Lung (tissue), 12 donors: Measurements from ENCODE around the gene KIAA0930. TPM values are rescaled to one million over a fixed set of nuclear protein-coding genes. Genes with fewer than 3 reads are reported as not detected.

Source experiments
- ATAC-seq: fragments of 200-7000 bp; cut with Tn5 transposase; one replicate; pipeline ENCODE4 v1.9.1; 2020; ENCODE audit warnings: moderate number of reproducible peaks; ENCODE audit not compliant: insufficient read depth, low FRiP score
- DNase-seq, 3 donors: peaks; one replicate each; pipeline ENCODE4 v3.0.0-alpha.2; 2013 to 2017
- H3K27ac ChIP-seq, 2 donors: one replicate each; pipeline ENCODE4 v1.5.1; 2013; ENCODE audit warnings: mild to moderate bottlenecking in 2 of 2, moderate library complexity in 2 of 2, control low read depth in 1 of 2, inconsistent platforms in 1 of 2, low read depth in 1 of 2, low read length in 1 of 2
- H3K27me3 ChIP-seq, 3 donors: one replicate each; pipeline ENCODE4 v1.5.1; 2013; ENCODE audit warnings: low read length in 2 of 3; ENCODE audit not compliant: control insufficient read depth in 3 of 3, insufficient read depth in 3 of 3
- H3K36me3 ChIP-seq, 4 donors: one replicate each; pipeline ENCODE4 v1.5.1; 2013; ENCODE audit warnings: low read length in 4 of 4, mild to moderate bottlenecking in 1 of 4, moderate library complexity in 1 of 4; ENCODE audit not compliant: control insufficient read depth in 4 of 4, insufficient read depth in 4 of 4
- H3K4me1 ChIP-seq, 5 donors: one replicate each; pipeline ENCODE4 v1.5.1; 2013; ENCODE audit warnings: low read length in 5 of 5, mild to moderate bottlenecking in 2 of 5, moderate library complexity in 1 of 5; ENCODE audit not compliant: control insufficient read depth in 5 of 5, insufficient read depth in 5 of 5
- H3K4me3 ChIP-seq: one replicate; pipeline ENCODE4 v1.5.1; 2013; ENCODE audit warnings: mild to moderate bottlenecking, control low read depth, moderate library complexity
- H3K9ac ChIP-seq, 2 donors: one replicate each; pipeline ENCODE4 v1.5.1; 2013; ENCODE audit warnings: low read length in 2 of 2, control low read depth in 1 of 2; ENCODE audit not compliant: insufficient read depth in 1 of 2
- H3K9me3 ChIP-seq, 4 donors: one replicate each; pipeline ENCODE4 v1.5.1; 2013; ENCODE audit warnings: low read length in 3 of 4, mild to moderate bottlenecking in 1 of 4, moderate library complexity in 1 of 4; ENCODE audit not compliant: control insufficient read depth in 4 of 4, insufficient read depth in 3 of 4
- WGBS, 2 donors: extraction: QIAGEN DNeasy Blood & Tissue Kit; methylation state at CpG; one replicate each; pipeline ENCODE4 v1.1.7; 2013; 5-methylcytosine and 5-hydroxymethylcytosine counted together
- polyA plus RNA-seq, 2 donors: library from polyadenylated mRNA; stranded (reverse); fragments of 200-250 nt; gene quantifications; one replicate each; pipeline ENCODE4 v1.2.1, GENCODE V29; 2013
- total RNA-seq, 2 donors: library from RNA; depleted of rRNA in 1 of 2; stranded (reverse); fragments of >200 nt in 1 of 2; gene quantifications; one replicate each; pipeline ENCODE4 v1.2.1, GENCODE V29; 2014 to 2021
- TF ChIP-seq, protein P1 (sequence below): IDR thresholded peaks from 2 replicates; pipeline ENCODE4 v1.5.1; 2012; ENCODE audit warnings: mild to moderate bottlenecking; ENCODE audit errors: control extremely low read depth, extremely low read depth
- donor health status: control.
- donor health status: control.
- donor health status: Bipolar disorder and iron deficiency.
- donor health status: healthy.
- donor health status: DM: yes; HTN: yes; CAD: no.

Gene KIAA0930
- total and polyA plus RNA-seq, 4 donors: 25.9 to 67.3 (median 57.3) TPM

DNA sequence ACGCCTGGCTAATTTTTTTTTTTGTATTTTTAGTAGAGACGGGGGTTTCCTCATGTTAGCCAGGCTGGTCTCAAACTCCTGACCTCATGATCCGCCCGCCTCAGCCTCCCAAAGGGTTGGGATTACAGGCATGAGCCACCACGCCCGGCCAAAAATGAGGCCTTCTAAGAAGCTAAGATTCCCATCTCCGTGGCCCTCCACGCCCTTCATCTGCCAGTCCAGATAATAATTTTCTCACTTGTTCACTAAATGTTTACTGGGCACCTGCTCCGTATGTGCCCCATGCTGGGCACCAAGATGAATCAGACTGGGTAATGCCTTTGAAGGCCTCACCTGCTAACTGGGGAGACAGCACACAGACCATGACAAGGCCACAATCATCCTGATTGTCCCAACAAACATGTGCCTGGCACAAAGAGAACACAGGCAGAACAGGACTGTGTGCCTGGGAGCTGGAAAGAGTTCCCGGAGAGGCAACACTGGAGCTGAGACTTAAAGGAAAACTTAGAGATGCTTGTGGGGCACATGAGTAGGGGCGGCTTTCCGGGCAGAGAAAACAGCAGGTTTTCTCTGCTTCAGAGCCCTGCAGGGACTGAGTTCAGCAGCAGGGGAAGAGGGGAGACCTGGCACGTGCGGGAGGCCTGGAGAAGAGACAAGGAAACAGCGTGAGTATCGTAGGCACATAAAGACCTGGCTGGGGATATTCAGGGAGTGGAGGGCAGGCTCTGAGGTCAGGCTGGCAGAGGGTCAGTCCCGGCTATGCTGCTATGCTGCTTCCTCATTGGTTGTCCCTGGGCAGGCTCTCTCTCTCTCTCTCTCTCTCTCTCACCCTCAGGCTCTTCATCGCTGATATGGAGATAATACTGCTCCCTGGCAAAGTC, 2.4 kb downstream of the KIAA0930 start:
- Histone ChIP-seq H3K4me3 (no peak overlapping the region), H3K27ac (no peak overlapping the region), H3K4me1 (peaks cover 0 to 14% (median 7%) of the 10 kb centered on the region in 5 donors), H3K36me3 (peaks cover 0 to 11% (median 0%) of the 10 kb centered on the region in 4 donors), H3K27me3 (no peaks in the 10 kb centered on the region), H3K9me3 (no peaks in the 10 kb centered on the region), H3K9ac (no peak overlapping the region)
- WGBS, 2 donors: 83 to 92% methylated on average over 18 of the region's 18 CpGs
- TF ChIP-seq, protein P1, sequence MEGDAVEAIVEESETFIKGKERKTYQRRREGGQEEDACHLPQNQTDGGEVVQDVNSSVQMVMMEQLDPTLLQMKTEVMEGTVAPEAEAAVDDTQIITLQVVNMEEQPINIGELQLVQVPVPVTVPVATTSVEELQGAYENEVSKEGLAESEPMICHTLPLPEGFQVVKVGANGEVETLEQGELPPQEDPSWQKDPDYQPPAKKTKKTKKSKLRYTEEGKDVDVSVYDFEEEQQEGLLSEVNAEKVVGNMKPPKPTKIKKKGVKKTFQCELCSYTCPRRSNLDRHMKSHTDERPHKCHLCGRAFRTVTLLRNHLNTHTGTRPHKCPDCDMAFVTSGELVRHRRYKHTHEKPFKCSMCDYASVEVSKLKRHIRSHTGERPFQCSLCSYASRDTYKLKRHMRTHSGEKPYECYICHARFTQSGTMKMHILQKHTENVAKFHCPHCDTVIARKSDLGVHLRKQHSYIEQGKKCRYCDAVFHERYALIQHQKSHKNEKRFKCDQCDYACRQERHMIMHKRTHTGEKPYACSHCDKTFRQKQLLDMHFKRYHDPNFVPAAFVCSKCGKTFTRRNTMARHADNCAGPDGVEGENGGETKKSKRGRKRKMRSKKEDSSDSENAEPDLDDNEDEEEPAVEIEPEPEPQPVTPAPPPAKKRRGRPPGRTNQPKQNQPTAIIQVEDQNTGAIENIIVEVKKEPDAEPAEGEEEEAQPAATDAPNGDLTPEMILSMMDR: no peak
- DNase-seq (no peak), ATAC-seq (no peak)

DNA sequence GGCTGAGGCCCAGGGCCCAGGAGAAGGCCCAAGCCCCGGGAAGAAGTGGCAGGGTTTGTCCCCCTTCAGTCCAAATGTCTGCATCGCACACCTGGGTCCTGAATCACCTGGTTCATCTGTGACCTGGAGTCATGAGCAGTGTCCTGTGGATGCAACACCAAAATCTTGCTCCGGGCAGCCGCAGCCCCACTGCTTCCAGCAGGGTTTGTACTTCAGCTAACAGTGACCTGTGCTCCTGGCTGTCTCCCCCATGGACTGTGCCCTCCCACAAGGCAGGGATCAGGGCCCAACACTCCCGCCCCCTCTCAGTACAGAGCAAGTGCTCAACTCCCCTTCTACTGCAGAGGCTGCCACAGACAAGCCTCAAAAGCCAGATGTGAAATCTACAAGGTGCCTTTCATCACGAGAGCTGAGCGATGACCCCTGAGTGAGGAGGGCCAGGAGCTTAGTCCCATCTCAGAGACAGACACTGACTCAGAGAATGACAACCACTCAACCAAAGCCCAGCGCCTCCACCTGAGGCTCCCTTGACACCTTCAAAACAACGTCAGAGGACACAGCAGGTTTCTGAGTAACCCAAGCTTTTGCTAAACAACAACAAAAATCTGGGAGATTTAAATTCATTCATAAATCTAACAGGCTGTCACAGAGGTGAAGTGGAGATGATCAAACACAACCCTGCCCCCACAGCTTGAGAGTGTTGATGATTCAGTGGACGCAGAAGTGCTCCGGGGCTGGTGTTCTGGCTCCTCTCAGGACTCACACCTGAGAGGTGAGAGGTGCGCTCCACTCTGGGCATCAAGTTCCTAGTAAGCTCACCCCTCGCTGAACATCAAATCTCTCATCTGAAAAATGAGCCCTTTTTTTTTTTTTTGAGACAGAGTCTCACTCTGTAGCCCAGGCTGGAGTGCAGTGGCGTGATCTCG, 3.4 kb downstream of the KIAA0930 start:
- Histone ChIP-seq H3K4me1 (peaks cover 0 to 12% (median 7%) of the 10 kb centered on the region in 5 donors), H3K36me3 (peaks cover 0 to 16% (median 0%) of the 10 kb centered on the region in 4 donors), H3K9me3 (no peaks in the 10 kb centered on the region), H3K9ac (no peak overlapping the region), H3K4me3 (no peak overlapping the region), H3K27ac (no peak overlapping the region), H3K27me3 (no peaks in the 10 kb centered on the region)
- TF ChIP-seq, protein P1: no peak
- 91 to 95% methylated on average over 15 of the region's 15 CpGs for WGBS, 2 donors
- DNase-seq (no peak), ATAC-seq (no peak)

GRCh38 chr22:45235851-45236342, 4.8 kb downstream of the KIAA0930 start:
- peaks cover 0 to 12% (median 7%) of the 10 kb centered on the region in 5 donors for H3K4me1 ChIP-seq
- no peak overlapping the region for H3K9ac ChIP-seq

More at GRCh38 chr22:45235851-45236342, 4.8 kb downstream of the KIAA0930 start:
- TF ChIP-seq, protein P1: no peak
- H3K27ac ChIP-seq: no peak overlapping the region
- no peak for DNase-seq
- no peak for ATAC-seq
- H3K9me3 ChIP-seq: no peaks in the 10 kb centered on the region
- H3K4me3 ChIP-seq: no peak overlapping the region
- no peaks in the 10 kb centered on the region for H3K27me3 ChIP-seq
- 70 to 85% methylated on average over 20 of the region's 20 CpGs for WGBS, 2 donors
- H3K36me3 ChIP-seq: peaks cover 0 to 16% (median 0%) of the 10 kb centered on the region in 4 donors
